Activated T-helper 2 cell treated with anti-CD3 and anti-CD28 coated beads, Interferon-gamma antibody, Interleukin-2, Interleukin-4, amounts not matched to agents 10 μg/mL and 5 μg/mL and 100 μg/mL, durations not matched to agents 14 hours and 24 hours and 36 hours (primary cell): Measurements from ENCODE around the gene ZNF624. TPM values are rescaled to one million over a fixed set of nuclear protein-coding genes. Genes with fewer than 3 reads are reported as not detected.

ENCODE experiments used
- DNase-seq: peaks from one replicate; pipeline ENCODE4 v3.0.0; 2021; ENCODE audit warnings: low spot score
- H3K27ac Mint-ChIP-seq: one replicate; pipeline ENCODE4 v1.8.0; 2021; ENCODE audit warnings: mixed read lengths
- H3K27me3 Mint-ChIP-seq: one replicate; pipeline ENCODE4 v1.8.0; 2021; ENCODE audit warnings: low read depth, mixed read lengths
- H3K36me3 Mint-ChIP-seq: one replicate; pipeline ENCODE4 v1.8.0; 2021; ENCODE audit warnings: low read depth, mixed read lengths
- H3K4me1 Mint-ChIP-seq: one replicate; pipeline ENCODE4 v1.8.0; 2021; ENCODE audit warnings: low read depth, mixed read lengths
- H3K4me3 Mint-ChIP-seq: one replicate; pipeline ENCODE4 v1.8.0; 2021; ENCODE audit warnings: low read depth, mild to moderate bottlenecking, moderate library complexity, mixed read lengths
- H3K9me3 Mint-ChIP-seq: one replicate; pipeline ENCODE4 v1.8.0; 2021; ENCODE audit warnings: mixed read lengths
- intact Hi-C: fragments of 100-400 bp; cut with micrococcal nuclease; formaldehyde crosslinking; loops from one replicate; pipeline ENCODE4 v1.15.1; 2023
- total RNA-seq: library from RNA; stranded (reverse); gene quantifications from 2 replicates; pipeline ENCODE4 v1.2.3, GENCODE V29; 2022

The ZNF624 gene
- total RNA-seq, 1 donor from 2014 or later = 4.9 TPM

DNA sequence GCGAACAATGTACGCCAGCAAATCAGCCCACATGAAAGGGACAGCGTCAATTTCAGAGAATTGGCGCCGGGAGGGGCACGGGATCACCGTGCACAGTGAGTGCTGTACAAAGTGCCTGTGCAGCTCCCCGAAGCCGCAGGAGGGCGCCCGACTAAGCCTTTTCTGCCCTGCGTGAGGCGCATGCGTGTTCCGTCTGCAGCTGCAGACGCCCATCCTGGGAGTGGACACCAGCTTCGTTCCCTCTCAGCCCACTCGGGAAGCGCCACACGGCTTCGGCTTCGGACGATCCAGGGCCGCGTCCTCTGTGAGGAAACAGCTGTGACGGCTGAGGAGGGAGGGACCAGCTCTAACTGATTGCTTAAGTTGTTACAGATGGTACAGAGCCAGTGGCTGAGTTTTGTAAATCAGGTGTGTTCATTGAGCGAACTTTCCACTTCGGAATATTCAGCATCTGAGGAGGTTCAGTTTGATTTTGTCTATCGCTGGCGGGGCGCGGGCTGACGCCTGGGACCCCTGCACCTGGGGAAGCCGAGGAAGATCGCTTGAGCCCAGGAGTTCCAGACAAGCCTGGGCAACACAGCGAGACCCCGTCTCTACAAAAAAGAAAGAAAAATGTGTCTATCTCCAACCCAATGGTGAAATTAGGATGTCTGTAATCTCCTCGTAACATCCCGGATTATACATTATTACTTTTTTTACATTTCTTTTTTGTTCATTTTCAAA lies 69.2 kb downstream of the ZNF624 start:
- peak; percentile 89 for DNase-seq
- H3K4me1 Mint-ChIP-seq = peaks cover 12% of the 10 kb centered on the region
- no peaks in the 10 kb centered on the region for H3K36me3 Mint-ChIP-seq
- H3K27ac Mint-ChIP-seq = no peak overlapping the region
- peaks cover 8% of the 10 kb centered on the region for H3K9me3 Mint-ChIP-seq
- H3K27me3 Mint-ChIP-seq = peaks cover 41% of the 10 kb centered on the region
- intact Hi-C loops = loop anchor here (1.0 to 5.0 kb wide), 4 partner anchors 16 to 202 kb away; partner anchors contain the start of genes UBB, ZNF287 and ZNF624
- H3K4me3 Mint-ChIP-seq = peak overlapping the region; percentile 72

GRCh38 chr17:16583781-16584180 lies 69.9 kb downstream of the ZNF624 start:
- DNase-seq = no peak
- Mint-ChIP-seq H3K27me3 (peaks cover 41% of the 10 kb centered on the region), H3K9me3 (peaks cover 11% of the 10 kb centered on the region), H3K4me1 (peaks cover 12% of the 10 kb centered on the region), H3K4me3 (peak overlapping the region; percentile 72), H3K36me3 (no peaks in the 10 kb centered on the region), H3K27ac (peak overlapping the region; percentile 28)
- intact Hi-C loops = loop anchor here (1.0 to 5.0 kb wide), 4 partner anchors 15 to 201 kb away; partner anchors contain the start of genes UBB, ZNF287 and ZNF624

GRCh38 chr17:16573466-16573865 lies 80.2 kb downstream of the ZNF624 start:
- peaks cover 2% of the 10 kb centered on the region for H3K4me1 Mint-ChIP-seq
- peaks cover 1% of the 10 kb centered on the region for H3K27me3 Mint-ChIP-seq
- H3K4me3 Mint-ChIP-seq = no peak overlapping the region

More at GRCh38 chr17:16573466-16573865, 80.2 kb downstream of the ZNF624 start:
- no peak for DNase-seq
- Mint-ChIP-seq H3K27ac (no peak overlapping the region), H3K36me3 (no peaks in the 10 kb centered on the region), H3K9me3 (peaks cover under 1% of the 10 kb centered on the region)
- intact Hi-C loops = no loop called here

Other genes starting within 250 kb of the ZNF624 start
- gene TRPV2, start 238.3 kb downstream of the ZNF624 start, total RNA-seq = 44.4 and 46.8 TPM in 2 replicates
- 2.0 and 2.6 TPM in 2 replicates for gene LRRC75A, start 161.7 kb downstream of the ZNF624 start, total RNA-seq
- 6.0 and 7.9 TPM in 2 replicates for gene ZNF287, start 84.6 kb downstream of the ZNF624 start, total RNA-seq
- gene CCDC144A, start 36.4 kb upstream of the ZNF624 start, total RNA-seq = 2.0 and 3.0 TPM in 2 replicates